HEK293 (cell line): Measurements from ENCODE around the gene SRPK1.

Experiments used
- HOXD13 ChIP-seq: sonication (generic); formaldehyde crosslinking; IDR thresholded peaks from 2 replicates; pipeline ENCODE4 v1.8.0; 2022; ENCODE audit warnings: missing genetic modification reagents, borderline replicate concordance
- PATZ1 ChIP-seq: fragments of 450-650 bp; formaldehyde crosslinking; IDR thresholded peaks from 2 replicates; pipeline ENCODE4 v1.5.1; 2016; ENCODE audit warnings: missing biosample characterization, missing genetic modification characterization
- REST ChIP-seq: fragments of 450-650 bp; formaldehyde crosslinking; IDR thresholded peaks from 2 replicates; pipeline ENCODE4 v1.5.1; 2016; ENCODE audit warnings: missing biosample characterization, missing genetic modification characterization
- SETDB1 ChIP-seq: IDR thresholded peaks from one replicate; pipeline ENCODE4 v1.6.1; 2017; ENCODE audit warnings: mild to moderate bottlenecking, low read length, moderate library complexity, mixed read lengths; ENCODE audit not compliant: insufficient read length
- YY1 ChIP-seq: fragments of 450-650 bp; formaldehyde crosslinking; IDR thresholded peaks from 2 replicates; pipeline ENCODE4 v1.5.1; 2018; ENCODE audit warnings: missing biosample characterization, missing genetic modification characterization
- ZEB2 ChIP-seq: fragments of 450-650 bp; formaldehyde crosslinking; IDR thresholded peaks from 2 replicates; pipeline ENCODE4 v1.5.1; 2016; ENCODE audit warnings: missing biosample characterization, missing genetic modification characterization
- ZNF140 ChIP-seq: fragments of 450-650 bp; formaldehyde crosslinking; IDR thresholded peaks from 2 replicates; pipeline ENCODE4 v1.5.1; 2016; ENCODE audit warnings: missing biosample characterization, missing genetic modification characterization
- ZNF274 ChIP-seq, 2 experiments: fragments of 200-500 bp in 1 of 2; fragments of 450-650 bp in 1 of 2; sonication (Bioruptor generic) in 1 of 2; formaldehyde crosslinking in 1 of 2; IDR thresholded peaks; 2 replicates each; pipeline versions ENCODE4 v1.5.1 to v1.6.1; 2014 to 2016; ENCODE audit warnings: borderline replicate concordance in 1 of 2, inconsistent platforms in 1 of 2, low read length in 1 of 2, missing biosample characterization in 1 of 2, missing genetic modification characterization in 1 of 2
- TF ChIP-seq, protein P1 (sequence below): fragments of 450-650 bp; formaldehyde crosslinking; IDR thresholded peaks from 2 replicates; pipeline ENCODE4 v1.5.1; 2016; ENCODE audit warnings: missing biosample characterization, missing genetic modification characterization
- TF ChIP-seq, protein P2 (sequence below): fragments of 450-650 bp; formaldehyde crosslinking; IDR thresholded peaks from 2 replicates; pipeline ENCODE4 v1.5.1; 2016; ENCODE audit warnings: missing biosample characterization, missing genetic modification characterization
- TF ChIP-seq, protein P3 (sequence below): fragments of 450-650 bp; formaldehyde crosslinking; IDR thresholded peaks from 2 replicates; pipeline ENCODE4 v1.5.1; 2016; ENCODE audit warnings: missing biosample characterization, missing genetic modification characterization

GRCh38 chr6:35811699-35811995, 109.3 kb downstream of the SRPK1 start:
- TF ChIP-seq, protein P1, sequence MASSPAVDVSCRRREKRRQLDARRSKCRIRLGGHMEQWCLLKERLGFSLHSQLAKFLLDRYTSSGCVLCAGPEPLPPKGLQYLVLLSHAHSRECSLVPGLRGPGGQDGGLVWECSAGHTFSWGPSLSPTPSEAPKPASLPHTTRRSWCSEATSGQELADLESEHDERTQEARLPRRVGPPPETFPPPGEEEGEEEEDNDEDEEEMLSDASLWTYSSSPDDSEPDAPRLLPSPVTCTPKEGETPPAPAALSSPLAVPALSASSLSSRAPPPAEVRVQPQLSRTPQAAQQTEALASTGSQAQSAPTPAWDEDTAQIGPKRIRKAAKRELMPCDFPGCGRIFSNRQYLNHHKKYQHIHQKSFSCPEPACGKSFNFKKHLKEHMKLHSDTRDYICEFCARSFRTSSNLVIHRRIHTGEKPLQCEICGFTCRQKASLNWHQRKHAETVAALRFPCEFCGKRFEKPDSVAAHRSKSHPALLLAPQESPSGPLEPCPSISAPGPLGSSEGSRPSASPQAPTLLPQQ (tag by site-specific recombination), result no peak
- no peak for TF ChIP-seq SETDB1
- TF ChIP-seq, protein P2, sequence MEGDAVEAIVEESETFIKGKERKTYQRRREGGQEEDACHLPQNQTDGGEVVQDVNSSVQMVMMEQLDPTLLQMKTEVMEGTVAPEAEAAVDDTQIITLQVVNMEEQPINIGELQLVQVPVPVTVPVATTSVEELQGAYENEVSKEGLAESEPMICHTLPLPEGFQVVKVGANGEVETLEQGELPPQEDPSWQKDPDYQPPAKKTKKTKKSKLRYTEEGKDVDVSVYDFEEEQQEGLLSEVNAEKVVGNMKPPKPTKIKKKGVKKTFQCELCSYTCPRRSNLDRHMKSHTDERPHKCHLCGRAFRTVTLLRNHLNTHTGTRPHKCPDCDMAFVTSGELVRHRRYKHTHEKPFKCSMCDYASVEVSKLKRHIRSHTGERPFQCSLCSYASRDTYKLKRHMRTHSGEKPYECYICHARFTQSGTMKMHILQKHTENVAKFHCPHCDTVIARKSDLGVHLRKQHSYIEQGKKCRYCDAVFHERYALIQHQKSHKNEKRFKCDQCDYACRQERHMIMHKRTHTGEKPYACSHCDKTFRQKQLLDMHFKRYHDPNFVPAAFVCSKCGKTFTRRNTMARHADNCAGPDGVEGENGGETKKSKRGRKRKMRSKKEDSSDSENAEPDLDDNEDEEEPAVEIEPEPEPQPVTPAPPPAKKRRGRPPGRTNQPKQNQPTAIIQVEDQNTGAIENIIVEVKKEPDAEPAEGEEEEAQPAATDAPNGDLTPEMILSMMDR, result no peak
- no peak for TF ChIP-seq ZNF274 (IDR thresholded peaks at IDR 0.05; ENCODE audit: low read length)
- no peak for TF ChIP-seq ZNF274 (tag by site-specific recombination; IDR thresholded peaks at IDR 0.05; ENCODE audit: borderline replicate concordance)
- no peak for TF ChIP-seq HOXD13
- TF ChIP-seq REST (tag by site-specific recombination), result no peak
- TF ChIP-seq YY1 (tag by site-specific recombination), result no peak
- no peak for TF ChIP-seq ZEB2 (tag by site-specific recombination)
- TF ChIP-seq, protein P3, sequence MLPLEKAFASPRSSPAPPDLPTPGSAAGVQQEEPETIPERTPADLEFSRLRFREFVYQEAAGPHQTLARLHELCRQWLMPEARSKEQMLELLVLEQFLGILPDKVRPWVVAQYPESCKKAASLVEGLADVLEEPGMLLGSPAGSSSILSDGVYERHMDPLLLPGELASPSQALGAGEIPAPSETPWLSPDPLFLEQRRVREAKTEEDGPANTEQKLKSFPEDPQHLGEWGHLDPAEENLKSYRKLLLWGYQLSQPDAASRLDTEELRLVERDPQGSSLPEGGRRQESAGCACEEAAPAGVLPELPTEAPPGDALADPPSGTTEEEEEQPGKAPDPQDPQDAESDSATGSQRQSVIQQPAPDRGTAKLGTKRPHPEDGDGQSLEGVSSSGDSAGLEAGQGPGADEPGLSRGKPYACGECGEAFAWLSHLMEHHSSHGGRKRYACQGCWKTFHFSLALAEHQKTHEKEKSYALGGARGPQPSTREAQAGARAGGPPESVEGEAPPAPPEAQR (tag by site-specific recombination), result no peak
- no peak for TF ChIP-seq ZNF140 (tag by site-specific recombination)
- no peak for TF ChIP-seq PATZ1
